MM.1S (cell line): Measurements from ENCODE around the gene MPPED1.

Experiments used
- CTCF ChIP-seq: fragments of 300-600 bp; sonication (generic); IDR thresholded peaks from 2 replicates; pipeline ENCODE4 v1.5.1; 2016; ENCODE audit warnings: antibody characterized with exemption, low read length, mixed read lengths
- EZH2 ChIP-seq: fragments of 300-600 bp; sonication (generic); optimal IDR thresholded peaks from 2 replicates; pipeline ENCODE3; 2017; ENCODE audit warnings: low read depth, mild to moderate bottlenecking, antibody characterized with exemption, low read length, mixed read lengths
- EZH2phosphoT487 ChIP-seq: fragments of 300-600 bp; sonication (generic); IDR thresholded peaks from 2 replicates; pipeline ENCODE4 v1.6.1; 2018; ENCODE audit warnings: antibody characterized with exemption, low read length

GRCh38 chr22:43512279-43512678, 100.5 kb downstream of the MPPED1 start:
- TF ChIP-seq CTCF (no peak), EZH2 (no peak), EZH2phosphoT487 (no peak)
